HG03457 (cell line): ENCODE measurements around the gene MTR.

Source experiments
- ATAC-seq: cut with Tn5 transposase; IDR thresholded peaks from one replicate; pipeline ENCODE4 v1.9.1; 2021; ENCODE audit warnings: moderate number of reproducible peaks; ENCODE audit not compliant: unreplicated experiment

Gene MTR

DNA sequence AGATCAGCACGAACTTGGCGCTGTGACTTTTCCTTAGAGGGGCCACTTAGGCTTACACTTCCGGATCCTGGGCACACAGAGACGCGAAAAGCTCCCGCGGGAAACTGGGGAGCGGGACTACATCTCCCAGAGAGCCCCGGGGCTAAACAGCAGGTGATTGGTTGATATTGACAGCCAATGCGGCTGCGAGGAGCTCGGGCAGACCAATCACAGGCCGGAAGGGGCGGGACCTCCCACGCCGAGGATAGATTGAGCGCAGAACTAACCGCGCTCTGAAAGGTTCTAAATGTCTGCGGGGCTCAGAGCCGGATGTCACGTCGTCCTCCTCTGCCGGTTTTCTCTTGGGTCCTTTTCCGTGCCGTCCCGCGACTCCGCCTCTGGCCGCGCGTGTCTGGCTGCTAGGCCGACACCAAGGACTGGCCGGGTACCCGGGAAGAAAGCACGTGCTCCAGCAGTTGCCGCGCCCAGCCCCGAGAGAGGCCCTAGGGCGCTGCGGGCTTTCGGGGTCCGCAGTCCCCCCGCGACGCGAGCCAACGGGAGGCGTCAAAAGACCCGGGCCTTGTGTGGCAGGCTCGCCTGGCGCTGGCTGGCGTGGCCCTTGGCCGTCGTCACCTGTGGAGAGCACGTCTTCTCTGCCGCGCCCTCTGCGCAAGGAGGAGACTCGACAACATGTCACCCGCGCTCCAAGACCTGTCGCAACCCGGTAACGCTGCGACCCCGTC lies at the start of gene MTR:
TSS of gene MTR (plus strand) at position 258 of the 722 bp plus-strand sequence. CDS start at position 670, 412 bp downstream.
- peak; percentile 99 for ATAC-seq

DNA sequence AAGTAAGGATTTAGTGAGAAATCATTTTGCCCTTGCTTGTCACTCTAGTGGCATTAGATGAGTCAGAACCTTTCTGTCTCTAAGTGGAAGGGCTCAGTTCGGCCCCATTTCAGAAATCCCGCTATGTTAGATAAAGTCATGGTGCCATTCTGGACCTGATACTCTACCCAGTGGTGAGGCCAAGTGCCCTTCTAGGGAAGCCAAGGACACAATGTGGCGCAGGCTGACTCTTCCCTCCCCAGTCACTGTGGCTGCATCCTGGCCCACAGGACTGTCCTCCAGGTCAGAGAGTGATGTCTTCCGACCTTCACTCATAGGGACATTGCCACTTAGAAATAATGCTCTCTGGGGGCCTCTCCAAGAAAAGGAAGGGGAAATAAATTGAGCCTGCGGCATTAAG lies 48.3 kb upstream of the MTR start:
- ATAC-seq, result no peak

DNA sequence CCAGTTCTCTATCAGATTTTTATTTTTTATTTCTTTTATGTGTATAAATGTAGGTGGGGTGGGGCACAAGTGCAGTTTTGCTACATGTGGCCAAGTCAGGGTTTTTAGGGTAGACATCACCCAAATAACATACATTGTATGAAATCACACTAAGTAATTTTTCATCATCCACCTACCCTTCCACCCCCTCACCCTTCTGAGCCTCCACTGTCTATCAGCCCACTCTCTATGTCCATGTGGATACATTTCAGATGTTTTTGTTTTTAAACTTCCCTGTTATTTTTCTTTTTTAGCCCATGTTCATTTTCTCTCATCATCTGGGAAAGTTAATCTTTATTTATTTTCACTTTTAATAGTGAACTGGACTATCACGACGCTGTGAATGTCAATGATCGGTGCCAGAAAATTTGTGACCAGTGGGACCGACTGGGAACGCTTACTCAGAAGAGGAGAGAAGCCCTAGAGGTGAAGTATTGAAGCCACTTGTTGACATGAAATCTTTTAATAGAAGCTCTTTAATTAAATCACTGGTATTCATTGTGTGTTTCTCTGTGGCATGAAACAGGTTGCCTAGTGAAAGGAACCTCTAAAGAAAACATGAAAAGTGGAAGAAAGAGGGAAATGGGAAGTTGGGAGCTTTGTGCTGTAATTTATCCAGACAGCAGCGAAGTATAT lies 47.6 kb upstream of the MTR start:
- no peak for ATAC-seq

DNA sequence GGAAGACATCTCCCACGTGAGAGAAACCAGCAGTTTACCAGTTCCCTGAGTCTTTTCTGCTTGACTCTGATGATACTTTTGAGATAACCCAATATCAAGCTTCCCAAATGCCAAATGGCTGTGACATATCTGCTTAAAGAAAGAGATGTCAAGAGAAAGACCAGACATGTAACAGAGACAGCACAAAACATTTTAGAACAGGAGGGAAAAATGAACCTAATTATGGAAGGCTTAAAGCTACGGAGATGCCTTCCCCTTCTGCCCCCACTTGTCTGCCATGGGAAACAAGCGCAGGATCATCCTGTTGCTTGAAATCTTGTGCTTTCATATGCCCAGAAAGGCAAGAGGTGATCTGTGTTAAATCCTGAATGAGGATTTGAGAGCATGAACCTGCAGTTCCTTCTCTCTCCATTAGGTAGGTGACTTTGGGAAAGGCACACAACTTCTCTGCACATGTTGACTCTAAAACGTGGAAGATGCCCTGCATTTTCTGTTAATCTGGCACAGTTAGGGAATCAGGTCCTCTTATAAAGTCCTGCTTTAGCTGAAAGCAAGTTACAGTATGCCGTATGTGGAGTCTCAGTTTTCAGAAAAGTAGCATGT lies 46.7 kb upstream of the MTR start:
- no peak for ATAC-seq

DNA sequence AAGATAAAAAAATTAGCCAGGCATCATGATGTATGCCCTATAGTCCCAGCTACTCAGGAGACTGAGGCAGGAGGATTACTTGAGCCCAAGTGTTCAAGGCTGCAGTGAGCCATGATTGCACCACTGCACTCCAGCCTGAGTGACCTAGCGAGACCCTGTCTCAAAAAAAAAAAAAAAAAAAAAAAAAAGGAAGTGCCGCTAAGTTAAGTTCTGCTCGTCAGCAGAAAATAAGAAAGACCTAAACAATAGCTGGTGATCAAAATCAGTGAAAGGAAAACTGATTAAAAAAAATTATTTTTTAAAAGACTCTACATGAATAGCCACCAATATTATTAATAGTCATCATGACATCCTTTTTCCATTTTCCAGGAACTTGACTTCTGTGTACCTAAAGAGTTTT lies 44.2 kb upstream of the MTR start:
- no peak for ATAC-seq

DNA sequence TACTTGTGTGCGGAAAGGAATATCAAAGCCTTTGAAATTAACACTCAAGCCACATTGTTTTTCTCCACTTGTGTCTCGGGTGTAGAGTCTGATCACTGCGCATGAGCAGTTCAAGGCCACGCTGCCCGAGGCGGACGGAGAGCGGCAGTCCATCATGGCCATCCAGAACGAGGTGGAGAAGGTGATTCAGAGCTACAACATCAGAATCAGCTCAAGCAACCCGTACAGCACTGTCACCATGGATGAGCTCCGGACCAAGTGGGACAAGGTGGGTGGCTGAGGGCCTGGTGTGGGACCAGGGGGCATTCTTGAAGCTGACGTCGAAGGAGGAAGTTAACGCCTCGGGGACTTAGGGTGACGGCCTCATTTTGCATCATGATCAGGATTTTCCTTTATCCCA lies 43.7 kb upstream of the MTR start:
- ATAC-seq, result no peak

DNA sequence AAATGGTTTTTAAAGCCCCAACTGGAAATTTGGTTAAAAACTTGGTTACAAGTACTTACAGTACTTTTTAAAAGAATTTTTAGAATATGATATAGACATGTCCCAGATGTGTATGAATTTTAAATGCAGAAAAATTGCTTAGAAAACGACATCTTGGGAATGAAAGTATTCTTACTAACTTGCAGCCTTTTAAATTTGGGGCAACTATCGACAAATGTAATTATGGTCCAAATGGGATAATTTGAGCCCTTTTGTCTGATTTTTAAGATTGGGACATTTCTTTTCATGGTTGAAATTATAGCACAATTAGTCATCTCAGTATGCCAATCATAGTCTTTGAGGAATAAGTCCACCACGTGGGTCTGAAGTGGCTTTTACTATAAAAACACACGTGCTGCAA lies 43.2 kb upstream of the MTR start:
- no peak for ATAC-seq

DNA sequence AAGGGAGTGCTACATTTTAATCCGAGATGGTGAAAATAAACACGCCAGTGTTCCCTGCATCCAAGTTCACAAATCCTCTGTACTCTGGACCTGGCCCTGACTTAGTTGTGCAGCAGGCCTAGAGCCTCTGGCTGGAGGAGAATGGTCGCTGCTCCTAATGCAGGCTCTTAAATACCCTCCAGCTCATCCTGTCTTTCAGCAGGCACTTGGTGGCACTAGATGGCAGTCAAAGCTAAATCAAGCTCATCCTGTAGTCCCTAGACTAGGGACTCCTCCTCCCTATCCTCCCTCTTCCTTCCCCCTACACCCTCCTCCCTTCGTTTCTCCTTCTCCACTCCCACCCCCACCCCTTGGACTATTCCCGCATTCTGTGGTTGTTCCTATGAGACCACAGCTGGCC lies 41.6 kb upstream of the MTR start:
- no peak for ATAC-seq

DNA sequence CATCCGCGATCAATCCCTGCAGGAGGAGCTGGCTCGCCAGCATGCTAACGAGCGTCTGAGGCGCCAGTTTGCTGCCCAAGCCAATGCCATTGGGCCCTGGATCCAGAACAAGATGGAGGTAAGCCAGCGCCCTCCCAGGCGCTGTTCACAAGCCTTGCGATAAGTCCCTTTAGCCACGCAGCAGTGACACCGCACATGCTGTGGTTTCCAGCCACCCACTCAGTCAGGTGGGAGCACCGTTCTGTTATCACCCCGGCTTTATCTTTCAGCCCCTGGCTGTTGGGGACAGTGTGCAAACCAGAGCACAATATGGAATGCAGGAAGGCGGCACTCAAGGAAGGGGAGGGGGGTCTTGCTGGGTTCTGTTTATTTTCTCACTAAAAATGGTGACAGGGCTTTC lies 41.1 kb upstream of the MTR start:
- no peak for ATAC-seq

DNA sequence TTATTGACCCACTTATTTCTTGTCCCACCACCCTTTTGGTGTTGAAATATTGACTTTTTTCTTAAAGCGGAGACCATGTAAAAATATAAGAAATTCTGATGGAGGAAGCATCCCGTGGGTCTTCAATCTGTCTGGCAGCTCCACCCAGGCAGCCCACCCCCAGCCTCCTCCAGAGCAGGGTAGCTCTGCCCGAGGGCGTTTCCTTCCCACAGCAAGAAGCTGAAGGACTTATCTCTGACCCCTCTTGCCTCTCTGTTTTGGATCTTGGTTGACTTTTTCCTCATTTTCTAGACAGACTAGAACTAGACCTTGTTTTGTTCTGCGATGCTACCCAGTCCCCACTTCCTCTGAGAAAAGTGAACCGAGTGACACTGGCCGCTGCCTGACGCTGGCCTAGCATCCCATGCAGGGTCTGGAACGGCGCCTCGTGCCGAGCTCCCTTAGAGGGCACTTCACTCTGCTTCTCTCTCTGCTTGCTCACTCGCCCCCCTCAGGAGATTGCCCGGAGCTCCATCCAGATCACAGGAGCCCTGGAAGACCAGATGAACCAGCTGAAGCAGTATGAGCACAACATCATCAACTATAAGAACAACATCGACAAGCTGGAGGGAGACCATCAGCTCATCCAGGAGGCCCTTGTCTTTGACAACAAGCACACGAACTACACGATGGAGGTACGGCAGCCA lies 40.4 kb upstream of the MTR start:
- no peak for ATAC-seq

DNA sequence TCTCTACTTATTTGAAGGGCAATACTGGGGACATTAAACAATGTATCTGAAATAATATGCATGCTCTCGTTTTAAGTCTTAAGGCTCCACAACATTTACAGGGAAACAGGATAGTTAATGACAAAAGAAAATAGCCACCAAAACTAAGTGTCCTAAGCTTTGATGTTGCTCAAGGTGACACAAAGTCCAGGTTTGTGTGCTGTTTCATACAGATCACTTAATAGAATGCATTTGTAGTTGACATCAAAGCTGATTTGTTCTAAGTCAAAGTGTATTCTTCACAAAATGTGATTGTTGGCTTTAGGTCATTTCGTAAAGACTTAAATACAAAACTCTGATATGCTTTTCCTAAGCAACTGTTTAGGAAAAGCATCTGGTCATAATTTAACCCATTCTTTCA lies 37.5 kb upstream of the MTR start:
- ATAC-seq, result no peak

DNA sequence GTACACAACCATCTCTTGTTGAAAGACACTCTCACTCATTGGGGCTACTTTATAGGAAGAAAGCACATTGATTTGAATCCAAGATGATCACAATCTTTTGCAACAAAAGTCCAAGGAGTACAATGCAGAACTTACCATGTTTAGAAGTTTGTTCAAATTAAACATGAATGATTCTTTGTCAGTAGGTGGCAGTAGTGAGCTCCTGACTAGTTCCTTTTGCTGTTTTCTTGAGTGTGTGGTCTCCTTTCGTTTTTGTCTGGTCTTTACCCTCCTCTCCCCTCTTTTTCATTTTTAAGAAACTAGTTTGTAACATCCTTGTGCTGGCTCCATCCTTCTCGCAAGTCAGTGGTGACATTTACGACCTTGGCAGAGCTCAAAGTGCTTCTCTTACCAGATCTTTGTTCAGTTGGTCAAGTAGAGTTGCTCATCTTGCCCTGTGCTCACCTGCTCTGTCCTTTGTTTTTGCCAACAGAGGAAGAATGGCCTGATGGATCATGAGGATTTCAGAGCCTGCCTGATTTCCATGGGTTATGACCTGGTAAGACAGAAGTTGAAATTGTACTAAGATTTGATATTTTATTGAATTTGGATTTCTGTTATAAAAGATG lies 35.7 kb upstream of the MTR start:
- ATAC-seq, result peak; percentile 71

DNA sequence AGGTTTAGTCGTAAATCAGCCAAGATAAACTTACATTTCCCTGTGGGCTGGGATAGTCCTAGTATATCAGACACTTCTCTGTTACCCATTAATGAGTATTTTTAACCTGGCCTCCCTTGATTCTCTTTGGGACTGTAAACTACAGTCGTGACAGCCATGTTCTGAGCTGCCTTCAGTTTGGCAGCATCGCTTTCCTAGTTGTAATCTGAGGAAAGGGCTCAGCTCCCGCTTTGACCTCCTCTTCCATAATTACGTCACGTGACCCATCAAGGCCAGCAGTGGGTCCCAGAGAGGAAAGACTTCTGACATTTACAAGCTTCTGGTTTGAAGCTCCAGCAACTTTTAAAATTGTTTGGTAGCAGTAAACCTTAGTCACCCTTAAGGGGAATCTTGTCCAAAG lies 34.6 kb upstream of the MTR start:
- ATAC-seq, result no peak

DNA sequence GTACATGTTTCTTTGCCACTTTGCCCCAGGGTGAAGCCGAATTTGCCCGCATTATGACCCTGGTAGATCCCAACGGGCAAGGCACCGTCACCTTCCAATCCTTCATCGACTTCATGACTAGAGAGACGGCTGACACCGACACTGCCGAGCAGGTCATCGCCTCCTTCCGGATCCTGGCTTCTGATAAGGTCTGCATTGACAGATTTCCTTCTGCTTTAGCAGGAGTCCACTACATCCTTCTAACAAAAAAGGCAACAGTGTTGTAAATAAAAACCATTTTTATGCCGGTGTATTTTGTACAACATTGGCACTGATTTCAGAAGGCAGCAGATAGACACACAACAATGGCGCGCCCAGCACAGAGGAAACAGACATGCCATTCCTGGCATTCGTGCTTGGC lies 34.1 kb upstream of the MTR start:
- no peak for ATAC-seq

DNA sequence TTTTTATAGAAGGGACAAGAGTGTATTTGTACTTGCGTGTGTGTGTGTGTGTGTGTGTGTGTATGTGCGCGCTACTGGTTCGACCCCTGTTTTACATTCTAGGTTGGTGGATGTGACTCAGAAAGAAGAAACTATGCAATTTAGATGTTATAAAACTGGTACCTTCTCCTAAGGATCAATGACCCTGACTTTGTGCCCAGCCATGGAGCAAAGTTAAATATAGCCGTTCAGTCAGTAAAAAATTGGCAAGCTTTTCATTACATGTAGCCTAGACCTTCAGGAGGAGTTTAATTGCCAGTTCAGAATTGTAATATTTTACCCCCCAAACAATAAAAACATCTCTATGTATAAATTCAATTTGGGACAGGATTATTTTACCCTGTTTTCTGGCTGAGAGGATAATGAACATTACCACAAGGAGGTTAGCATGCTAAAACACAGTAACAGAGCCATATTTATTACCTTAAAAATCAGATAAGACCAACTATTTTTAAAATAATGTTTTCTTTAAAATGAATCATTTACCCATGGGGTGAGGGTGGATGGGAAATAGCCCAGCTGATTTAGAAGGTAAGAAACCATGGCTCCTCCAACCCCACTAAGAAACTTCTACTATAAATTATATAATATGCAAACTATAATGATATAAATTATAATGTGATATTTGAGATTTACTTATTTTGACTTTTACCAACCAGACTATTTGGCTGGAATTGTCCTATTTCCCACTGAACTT lies 33.5 kb upstream of the MTR start:
- no peak for ATAC-seq

DNA sequence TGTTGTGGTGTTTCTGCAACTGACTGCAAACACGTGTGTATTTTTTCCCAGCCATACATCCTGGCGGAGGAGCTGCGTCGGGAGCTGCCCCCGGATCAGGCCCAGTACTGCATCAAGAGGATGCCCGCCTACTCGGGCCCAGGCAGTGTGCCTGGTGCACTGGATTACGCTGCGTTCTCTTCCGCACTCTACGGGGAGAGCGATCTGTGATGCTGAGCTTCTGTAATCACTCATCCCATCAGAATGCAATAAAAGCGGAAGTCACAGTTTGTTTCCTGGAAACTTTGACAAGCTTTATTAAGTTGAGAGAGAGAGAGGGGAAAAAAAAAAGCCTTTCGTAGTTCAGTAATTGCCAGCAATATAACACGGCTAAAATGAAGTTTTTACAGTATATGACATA lies 32.7 kb upstream of the MTR start:
- no peak for ATAC-seq

DNA sequence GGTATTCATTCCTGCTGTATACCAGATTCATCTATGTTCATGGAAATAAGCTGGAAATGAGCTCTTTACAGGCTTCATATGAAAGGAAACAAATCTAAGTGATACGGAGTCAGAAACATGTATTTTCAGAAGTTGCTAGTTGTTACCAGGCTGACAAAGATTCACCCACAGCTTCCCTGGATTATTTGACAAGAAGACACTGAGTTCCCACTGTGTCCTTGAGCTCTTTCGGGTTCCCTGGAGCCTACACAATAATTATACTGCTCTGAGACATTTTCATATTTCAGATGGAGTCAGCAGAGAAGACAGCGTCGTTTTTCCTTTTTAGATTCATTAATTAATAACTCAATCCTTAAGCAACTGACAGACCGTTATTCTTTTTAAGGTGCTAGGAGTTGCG lies 29.3 kb upstream of the MTR start:
- no peak for ATAC-seq

DNA sequence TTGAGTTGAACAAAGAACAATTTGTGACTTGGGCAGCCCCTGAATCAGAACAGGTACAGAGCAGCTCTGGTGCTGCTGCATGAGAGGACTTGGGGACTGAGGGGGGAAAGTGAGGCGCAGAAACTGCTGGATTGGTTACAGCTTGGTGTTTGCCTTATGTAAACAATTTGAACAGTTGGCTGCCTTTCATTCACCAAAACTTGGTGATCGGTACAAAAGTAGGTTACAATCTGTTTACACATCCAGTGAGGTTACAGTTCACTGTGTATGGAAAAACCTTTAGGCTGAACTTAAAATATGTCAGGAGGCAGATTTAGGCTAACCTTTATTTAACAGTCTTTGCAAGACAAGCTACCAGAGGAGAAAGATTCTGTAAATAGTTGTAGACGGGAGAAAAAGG lies 28.6 kb upstream of the MTR start:
- no peak for ATAC-seq

DNA sequence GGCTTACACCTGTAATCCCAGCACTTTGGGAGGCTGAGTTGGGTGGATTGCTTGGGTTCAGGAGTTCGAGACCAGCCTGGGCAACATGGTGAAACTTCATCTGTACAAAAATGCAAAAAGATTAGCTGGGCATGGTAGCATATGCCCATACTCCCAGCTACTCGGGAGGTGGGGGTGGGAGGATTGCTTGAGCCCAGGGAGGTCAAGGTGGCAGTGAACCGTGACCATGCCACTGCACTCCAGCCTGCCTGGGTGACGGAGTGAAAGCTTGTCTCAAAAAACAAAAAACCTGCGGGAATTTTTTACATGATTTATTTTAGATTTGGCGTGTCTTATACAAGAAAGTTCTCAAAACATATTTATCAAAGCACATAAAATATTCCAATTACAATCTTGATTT lies 27.8 kb upstream of the MTR start:
- ATAC-seq, result no peak

DNA sequence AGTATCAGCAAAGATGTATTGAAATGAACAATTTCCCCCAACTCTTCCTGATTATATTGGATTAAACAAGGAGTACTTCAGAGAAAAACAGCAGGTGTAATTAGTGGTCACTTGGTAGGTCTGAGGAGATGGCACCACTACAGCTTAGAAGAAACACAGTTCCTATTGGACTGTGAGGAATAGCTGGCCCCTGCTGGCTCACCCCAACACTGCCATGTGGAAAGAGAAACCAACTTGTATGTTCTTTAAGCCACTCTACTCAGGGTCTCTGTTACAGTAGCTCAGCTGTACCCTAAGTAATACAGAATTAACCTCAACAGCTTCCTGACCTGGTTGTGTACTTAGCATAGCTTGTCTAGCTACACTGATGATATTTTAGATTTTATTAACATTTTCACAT lies 26.5 kb upstream of the MTR start:
- no peak for ATAC-seq

DNA sequence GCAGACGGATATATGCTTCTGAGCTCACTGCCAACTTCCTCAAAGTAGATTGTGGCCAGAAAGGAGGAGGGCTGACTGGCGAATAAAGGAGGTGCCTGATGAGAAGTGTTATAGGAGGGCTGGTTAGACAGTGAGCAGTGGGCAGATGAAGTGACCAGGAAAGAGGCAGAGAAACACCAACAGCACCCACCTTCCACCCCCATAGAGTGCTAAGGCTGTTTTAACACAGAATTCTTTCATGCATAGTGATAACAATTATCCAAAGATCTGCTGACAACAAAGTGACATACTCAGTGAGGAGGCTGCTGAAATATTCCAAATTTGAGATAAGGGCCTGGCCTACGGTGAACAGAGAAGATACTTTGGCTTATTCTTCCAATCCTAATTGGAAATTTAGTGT lies 21.2 kb upstream of the MTR start:
- ATAC-seq, result no peak
